Measurements from ENCODE around the gene TRAF2. TPM values are rescaled to one million over a fixed set of nuclear protein-coding genes. Genes with fewer than 3 reads are reported as not detected.
"Not testable (repeated sequence)": the region's sequence is repeated elsewhere in the genome, so short reads cannot be mapped to it uniquely, and the experiment has no call there.

Gene TRAF2
- total RNA-seq, 4 donors from 2014 or later: 9.7 to 18.3 (median 15.4) TPM

DNA sequence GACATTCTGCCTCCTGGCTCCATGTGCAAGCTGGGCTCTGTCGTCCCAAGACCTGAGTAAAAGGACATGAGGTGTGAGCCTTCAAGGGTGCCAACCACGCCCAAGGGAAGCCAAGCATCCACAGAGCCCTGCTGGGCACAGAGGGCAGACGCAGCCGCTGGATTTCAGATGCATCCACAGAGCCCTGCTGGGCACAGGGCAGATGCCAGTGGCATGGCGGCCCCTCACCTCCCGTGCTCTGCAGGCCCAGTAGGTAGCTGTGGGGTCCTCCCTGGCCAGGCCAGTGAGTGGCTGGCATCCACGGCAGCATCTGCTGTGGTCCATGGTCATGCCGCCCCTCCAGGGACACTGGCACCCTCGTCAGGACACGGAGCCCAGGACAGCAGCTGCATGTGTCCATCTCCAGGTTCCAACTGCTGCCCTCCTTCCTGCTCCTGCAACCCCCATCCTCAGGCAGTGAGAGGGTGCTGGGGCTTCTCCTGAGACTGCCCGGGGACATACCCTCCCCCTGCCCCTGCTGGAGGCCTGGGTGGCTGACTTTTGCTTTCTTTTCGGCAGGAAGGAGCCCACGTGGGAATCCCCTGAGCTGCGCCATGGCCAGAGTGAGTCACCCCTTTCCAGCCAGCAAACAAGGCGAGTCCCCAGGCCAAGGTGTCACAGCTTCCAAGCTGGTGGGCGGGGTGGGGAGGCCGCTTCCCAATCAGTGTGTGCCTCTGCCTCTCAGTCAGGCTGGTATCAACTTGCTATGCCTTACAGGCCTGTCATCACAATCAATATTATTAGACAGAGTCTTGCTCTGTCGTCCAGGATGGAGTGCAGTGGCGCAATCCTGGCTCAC, 4.0 kb upstream of the TRAF2 start:
- peak overlapping the region in 1 of 3 donors; percentile 4 for H3K4me3 ChIP-seq (replicated peaks in 1 of 3)
- peak in 1 of 2 donors; percentile 23 for DNase-seq
- no peak for TF ChIP-seq POLR2A (IDR thresholded peaks at IDR 0.05)
- TF ChIP-seq, protein P1, sequence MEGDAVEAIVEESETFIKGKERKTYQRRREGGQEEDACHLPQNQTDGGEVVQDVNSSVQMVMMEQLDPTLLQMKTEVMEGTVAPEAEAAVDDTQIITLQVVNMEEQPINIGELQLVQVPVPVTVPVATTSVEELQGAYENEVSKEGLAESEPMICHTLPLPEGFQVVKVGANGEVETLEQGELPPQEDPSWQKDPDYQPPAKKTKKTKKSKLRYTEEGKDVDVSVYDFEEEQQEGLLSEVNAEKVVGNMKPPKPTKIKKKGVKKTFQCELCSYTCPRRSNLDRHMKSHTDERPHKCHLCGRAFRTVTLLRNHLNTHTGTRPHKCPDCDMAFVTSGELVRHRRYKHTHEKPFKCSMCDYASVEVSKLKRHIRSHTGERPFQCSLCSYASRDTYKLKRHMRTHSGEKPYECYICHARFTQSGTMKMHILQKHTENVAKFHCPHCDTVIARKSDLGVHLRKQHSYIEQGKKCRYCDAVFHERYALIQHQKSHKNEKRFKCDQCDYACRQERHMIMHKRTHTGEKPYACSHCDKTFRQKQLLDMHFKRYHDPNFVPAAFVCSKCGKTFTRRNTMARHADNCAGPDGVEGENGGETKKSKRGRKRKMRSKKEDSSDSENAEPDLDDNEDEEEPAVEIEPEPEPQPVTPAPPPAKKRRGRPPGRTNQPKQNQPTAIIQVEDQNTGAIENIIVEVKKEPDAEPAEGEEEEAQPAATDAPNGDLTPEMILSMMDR (IDR thresholded peaks at IDR 0.05): no peak
- 24 to 75% methylated on average over 3 to 8 of the region's 19 CpGs for WGBS, 2 donors
- no peaks in the 10 kb centered on the region for H3K27me3 ChIP-seq
- H3K9me3 ChIP-seq: no peaks in the 10 kb centered on the region
- intact Hi-C loops (cut with DNase I): no loop called here
- no peaks in the 10 kb centered on the region for H3K36me3 ChIP-seq
- peak overlapping the region in 1 of 3 donors; percentile 10 for H3K27ac ChIP-seq
- H3K4me1 ChIP-seq: peaks cover 4 to 27% of the 10 kb centered on the region in 2 donors

DNA sequence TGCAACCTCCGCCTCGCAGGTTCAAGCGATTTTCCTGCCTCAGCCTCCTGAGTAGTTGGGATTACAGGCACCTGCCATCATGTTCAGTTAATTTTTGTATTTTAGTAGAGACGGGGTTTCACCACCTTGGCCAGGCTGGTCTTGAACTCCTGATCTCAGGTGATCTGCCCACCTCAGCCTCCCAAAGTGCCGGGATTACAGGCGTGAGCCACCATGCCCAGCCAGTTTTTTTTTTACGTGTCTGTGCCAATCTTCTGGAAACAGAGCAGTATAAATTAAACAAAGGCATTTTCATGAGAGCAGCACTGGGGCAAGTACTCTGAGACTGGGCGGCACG, 3.4 kb upstream of the TRAF2 start:
- H3K9me3 ChIP-seq; H3K36me3 ChIP-seq; intact Hi-C loops (cut with DNase I); DNase-seq; H3K27me3 ChIP-seq; H3K4me3 ChIP-seq (replicated peaks in 1 of 3): not testable (repeated sequence)
- 86 to 92% methylated on average over 6 to 9 of the region's 9 CpGs for WGBS, 2 donors
- peak overlapping the region in 1 of 3 donors; percentile 10 for H3K27ac ChIP-seq
- H3K4me1 ChIP-seq: peaks cover 4 to 33% of the 10 kb centered on the region in 2 donors

DNA sequence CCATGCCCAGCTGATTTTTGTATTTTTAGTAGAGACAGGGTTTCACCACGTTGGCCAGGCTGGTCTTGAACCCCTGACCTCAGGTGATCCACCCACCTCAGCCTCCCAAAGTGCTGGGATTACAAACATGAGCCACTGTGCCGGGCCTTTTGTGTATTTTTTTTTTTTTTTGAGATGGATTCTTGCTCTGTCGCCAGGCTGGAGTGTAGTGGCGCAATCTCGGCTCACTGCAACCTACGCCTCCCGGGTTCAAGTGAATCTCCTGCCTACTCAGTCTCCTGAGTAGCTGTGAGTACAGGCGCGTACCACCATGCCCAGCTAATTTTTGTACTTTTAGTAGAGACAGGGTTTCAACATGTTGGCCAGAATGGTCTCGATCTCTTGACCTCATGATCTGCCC, 2.6 kb upstream of the TRAF2 start:
- H3K36me3 ChIP-seq; intact Hi-C loops (cut with DNase I); DNase-seq; H3K4me3 ChIP-seq (replicated peaks in 1 of 3); H3K27me3 ChIP-seq; H3K27ac ChIP-seq; H3K9me3 ChIP-seq: not testable (repeated sequence)
- WGBS, 2 donors: 88 to 89% methylated on average over 10 of the region's 10 CpGs
- peaks cover 4 to 33% of the 10 kb centered on the region in 2 donors for H3K4me1 ChIP-seq

DNA sequence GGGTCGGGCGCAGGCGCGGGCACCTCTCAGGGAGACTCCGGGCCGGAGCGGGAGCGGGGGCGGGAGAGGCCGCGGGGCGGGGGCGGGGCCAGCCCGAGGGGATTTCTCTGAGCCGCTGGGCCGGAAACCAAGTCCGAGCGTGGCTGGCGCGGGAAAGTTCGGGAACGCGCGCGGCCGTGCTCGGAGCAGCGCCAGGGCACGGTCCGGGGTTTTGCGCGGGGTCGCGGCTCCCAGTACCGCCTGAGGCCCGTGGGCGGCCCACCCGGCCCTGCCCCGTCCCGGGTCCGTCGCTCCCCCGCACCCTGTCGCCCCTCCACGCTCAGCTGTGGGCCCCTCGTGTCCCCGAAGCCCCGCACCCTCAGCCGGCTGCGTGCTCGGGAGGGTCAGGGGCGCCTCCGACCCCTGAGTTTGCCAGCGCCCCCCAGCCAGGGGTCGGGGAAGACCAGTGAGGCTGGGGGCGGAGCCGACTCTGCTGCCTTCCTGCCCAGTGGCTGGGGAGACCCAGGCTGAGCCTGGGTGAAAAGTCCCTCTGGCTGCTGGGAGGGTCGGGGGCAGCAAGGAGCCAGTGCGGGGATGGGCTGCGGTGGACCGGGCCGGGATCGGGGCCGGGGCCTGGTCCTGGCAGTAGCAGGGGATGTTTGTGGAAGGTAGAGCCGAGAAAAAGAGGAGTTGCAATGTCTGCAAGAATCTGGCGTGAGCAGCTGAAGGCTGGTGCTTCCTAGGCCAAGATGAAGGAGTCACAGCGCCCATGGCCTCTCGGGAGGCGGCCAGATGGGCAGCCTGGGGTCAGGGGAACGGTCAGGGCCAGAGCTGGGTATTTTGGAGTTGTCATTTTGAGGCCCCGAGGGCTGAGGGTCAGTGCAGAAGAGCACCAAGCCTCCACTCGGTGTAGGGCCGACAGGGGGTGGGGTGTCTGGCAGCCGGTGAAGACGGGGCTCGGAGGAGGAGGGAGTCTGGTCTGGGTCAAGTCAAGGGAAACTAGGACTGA, 588 bp downstream of the TRAF2 start:
- peaks cover 4 to 31% of the 10 kb centered on the region in 2 donors for H3K4me1 ChIP-seq
- H3K9me3 ChIP-seq: no peaks in the 10 kb centered on the region
- WGBS, 2 donors: 3 to 5% methylated on average over 19 to 33 of the region's 76 CpGs
- H3K36me3 ChIP-seq: no peaks in the 10 kb centered on the region
- H3K4me3 ChIP-seq (replicated peaks in 1 of 3): peak overlapping the region; percentile 46 to 95 (median 50)
- no peak for TF ChIP-seq POLR2A (IDR thresholded peaks at IDR 0.05)
- TF ChIP-seq, protein P1 (IDR thresholded peaks at IDR 0.05): no peak
- H3K27ac ChIP-seq: peak overlapping the region; percentile 20 to 81 (median 77)
- peak in 1 of 2 donors; percentile 46 for DNase-seq
- H3K27me3 ChIP-seq: no peaks in the 10 kb centered on the region
- intact Hi-C loops (cut with DNase I): loop anchor here (5.0 kb wide), 1 partner anchor 55 kb away; the partner anchor contains the start of gene FBXW5

DNA sequence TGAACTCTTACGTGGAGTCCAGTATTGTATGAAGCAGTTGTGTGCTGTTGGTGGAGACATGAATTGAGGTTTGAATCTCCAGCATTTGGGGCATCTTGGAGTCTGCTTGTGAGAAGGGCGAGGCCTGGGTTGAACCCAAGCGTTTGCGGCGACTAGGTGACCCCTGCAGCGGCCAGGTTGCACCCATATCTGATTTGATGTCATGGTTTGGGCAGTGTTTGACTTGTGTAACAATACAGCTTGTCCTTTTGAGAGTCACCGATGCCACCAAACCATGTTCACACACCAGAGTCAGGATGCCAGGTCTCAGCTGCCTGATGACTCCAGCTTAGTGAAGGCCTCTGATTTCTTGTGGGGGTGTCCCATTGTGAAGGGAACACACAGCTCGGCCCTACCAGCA, 2.1 kb downstream of the TRAF2 start:
- Histone ChIP-seq H3K4me1 (peaks cover 13 to 31% of the 10 kb centered on the region in 2 donors), H3K9me3 (no peaks in the 10 kb centered on the region), H3K27ac (no peak overlapping the region), H3K27me3 (no peaks in the 10 kb centered on the region), H3K4me3 (replicated peaks in 1 of 3) (no peak overlapping the region), H3K36me3 (no peaks in the 10 kb centered on the region)
- no peak for DNase-seq
- intact Hi-C loops (cut with DNase I): loop anchor here (5.0 kb wide), 1 partner anchor 54 kb away; the partner anchor contains the start of gene FBXW5
- no peak for TF ChIP-seq POLR2A (IDR thresholded peaks at IDR 0.05)
- TF ChIP-seq, protein P1 (IDR thresholded peaks at IDR 0.05): no peak
- WGBS, 2 donors: 89 to 93% methylated on average over 8 of the region's 8 CpGs
